ENCODE results near the gene BCLAF1. TPM values are rescaled to one million over a fixed set of nuclear protein-coding genes. Genes with fewer than 3 reads are reported as not detected.
A peak's percentile ranks its signal among the peaks of the same experiment; 100 is the strongest.

Gene BCLAF1
- total and polyA plus RNA-seq, 9 of the 15 experiments (the other 6 are each of a cell fraction or from before 2014, with no cell fraction given) = 65.4 to 286 (median 165) TPM

DNA sequence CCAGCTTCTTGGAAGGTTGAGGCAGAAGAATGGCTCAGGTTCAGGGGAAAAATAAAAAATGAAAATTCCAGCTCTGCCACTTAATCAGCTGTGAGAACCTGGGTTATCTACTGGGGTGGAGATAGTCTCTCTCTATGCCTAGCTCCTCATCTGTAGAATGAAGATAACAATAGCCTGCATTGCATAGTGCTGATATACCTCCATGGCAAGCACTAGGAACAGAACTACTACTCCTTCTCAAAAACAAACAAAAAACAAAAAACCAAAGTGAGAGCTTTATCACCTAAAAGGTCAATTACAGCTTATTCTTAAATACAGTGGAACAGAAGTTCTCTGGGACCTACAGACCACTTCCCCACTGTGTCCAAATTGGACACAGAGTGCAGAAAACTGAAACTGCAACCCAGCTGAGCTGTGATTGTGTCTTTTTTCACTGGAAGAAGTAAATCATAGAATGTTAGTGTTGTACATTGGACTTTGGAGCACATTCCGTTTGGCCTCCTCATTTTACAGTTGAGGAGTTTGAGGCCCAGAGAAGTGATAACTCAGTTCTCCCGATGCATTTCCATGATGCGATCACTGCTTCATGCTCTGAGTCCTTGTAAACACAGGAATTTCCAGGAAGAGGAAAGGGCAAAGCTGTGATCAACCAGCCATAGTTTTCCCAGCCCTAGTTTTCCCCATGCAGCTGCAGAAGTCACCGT, 62.8 kb downstream of the BCLAF1 start (continued):
- no peak for TF ChIP-seq ZNF165 (CRISPR knock-in tag; IDR thresholded peaks at IDR 0.05; ENCODE audit: borderline replicate concordance)
- no peak for TF ChIP-seq ZFP36 (IDR thresholded peaks at IDR 0.05; ENCODE audit: low read depth, low read length, partially characterized antibody)
- TF ChIP-seq DDX20 (tag; IDR thresholded peaks at IDR 0.05; ENCODE audit: low read depth) = no peak
- TF ChIP-seq ETV5 (CRISPR knock-in tag; IDR thresholded peaks at IDR 0.05; ENCODE audit: low read depth) = no peak
- no peak for TF ChIP-seq ADNP (tag; IDR thresholded peaks at IDR 0.05)
- no peak for TF ChIP-seq SIRT6 (IDR thresholded peaks at IDR 0.05; ENCODE audit: low read depth, low read length)
- TF ChIP-seq HDAC3 (IDR thresholded peaks at IDR 0.05; ENCODE audit: borderline replicate concordance, partially characterized antibody) = peak; percentile 58
- no peak; the same call in 1 of the 2 replicates for TF ChIP-seq MIER1 (IDR thresholded peaks at IDR 0.05; ENCODE audit: low read depth)
- TF ChIP-seq ATF1 (CRISPR knock-in tag; IDR thresholded peaks at IDR 0.05) = no peak
- no peak for TF ChIP-seq ATF1 (tag; IDR thresholded peaks at IDR 0.05)
- TF ChIP-seq ESRRA (IDR thresholded peaks at IDR 0.05; ENCODE audit: borderline replicate concordance, low read depth) = no peak; the same call in none of the 2 replicates
- TF ChIP-seq SLC30A9 (CRISPR knock-in tag; IDR thresholded peaks at IDR 0.05) = no peak
- TF ChIP-seq GTF2A2 (tag; IDR thresholded peaks at IDR 0.05) = no peak
- no peak for TF ChIP-seq NUFIP1 (IDR thresholded peaks at IDR 0.05; ENCODE audit: partially characterized antibody)
- TF ChIP-seq MBD2 (IDR thresholded peaks at IDR 0.05; ENCODE audit: borderline replicate concordance, low read depth) = no peak
- TF ChIP-seq, protein P1, sequence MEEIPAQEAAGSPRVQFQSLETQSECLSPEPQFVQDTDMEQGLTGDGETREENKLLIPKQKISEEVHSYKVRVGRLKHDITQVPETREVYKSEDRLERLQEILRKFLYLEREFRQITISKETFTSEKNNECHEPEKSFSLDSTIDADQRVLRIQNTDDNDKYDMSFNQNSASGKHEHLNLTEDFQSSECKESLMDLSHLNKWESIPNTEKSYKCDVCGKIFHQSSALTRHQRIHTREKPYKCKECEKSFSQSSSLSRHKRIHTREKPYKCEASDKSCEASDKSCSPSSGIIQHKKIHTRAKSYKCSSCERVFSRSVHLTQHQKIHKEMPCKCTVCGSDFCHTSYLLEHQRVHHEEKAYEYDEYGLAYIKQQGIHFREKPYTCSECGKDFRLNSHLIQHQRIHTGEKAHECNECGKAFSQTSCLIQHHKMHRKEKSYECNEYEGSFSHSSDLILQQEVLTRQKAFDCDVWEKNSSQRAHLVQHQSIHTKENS (CRISPR knock-in tag; IDR thresholded peaks at IDR 0.05) = no peak
- TF ChIP-seq TRIM24 (IDR thresholded peaks at IDR 0.05) = peak; percentile 88 to 92
- no peak for TF ChIP-seq RFX7 (CRISPR knock-in tag; IDR thresholded peaks at IDR 0.05)
- no peak for TF ChIP-seq TAF7 (tag; IDR thresholded peaks at IDR 0.05)
- no peak; the same call in 1 of the 2 replicates for TF ChIP-seq CXXC5 (CRISPR knock-in tag; IDR thresholded peaks at IDR 0.05)
- TF ChIP-seq EZH2 (IDR thresholded peaks at IDR 0.05; ENCODE audit: borderline replicate concordance, low read depth, low read length) = no peak
- no peak for TF ChIP-seq TRIM25 (IDR thresholded peaks at IDR 0.05; ENCODE audit: borderline replicate concordance)
- TF ChIP-seq RBM22 (IDR thresholded peaks at IDR 0.05; ENCODE audit: low read depth, low read length, poor library complexity, severe bottlenecking) = no peak
- TF ChIP-seq NR2C1 (IDR thresholded peaks at IDR 0.05) = no peak
- peak; percentile 39; the same call in 1 of the 2 replicates for TF ChIP-seq NR2C1 (tag; IDR thresholded peaks at IDR 0.05)
